OCI-LY7 (cell line): Measurements from ENCODE around the gene CD8B. TPM values are rescaled to one million over a fixed set of nuclear protein-coding genes. Genes with fewer than 3 reads are reported as not detected.

Experiments
- BruUV-seq: library from RNA; stranded (reverse); fragments of 400-500 nt; replicated peaks from 2 replicates; lab custom pipeline; 2021; lab: Mats Ljungman, UMichigan
- CTCF ChIA-PET: fragments of 300-600 bp; sonication (Branson Sonifier 250); formaldehyde crosslinking; loops from one replicate; lab custom pipeline; 2022; ENCODE audit warnings: antibody characterized with exemption; ENCODE audit not compliant: unreplicated experiment; lab: Charles Lee
- POLR2A ChIA-PET: fragments of 300-600 bp; sonication (Branson Sonifier 250); formaldehyde crosslinking; loops from one replicate; lab custom pipeline; 2022; ENCODE audit warnings: antibody characterized with exemption; lab: Charles Lee
- DNase-seq: peaks from one replicate; pipeline ENCODE4 v3.0.0-alpha.2; 2015; ENCODE audit warnings: low spot score
- H2AFZ ChIP-seq: fragments of 200-600 bp; sonication (generic), shearing (Covaris generic); 2 replicates; pipeline ENCODE4 v1.6.1; 2014; ENCODE audit warnings: mild to moderate bottlenecking, antibody characterized with exemption, low read length, moderate library complexity
- H3K27ac ChIP-seq: fragments of 200-600 bp; sonication (generic); 2 replicates; pipeline ENCODE4 v1.5.1; 2014; ENCODE audit warnings: mixed run types, low read depth, mild to moderate bottlenecking, moderate library complexity, low read length, inconsistent platforms; ENCODE audit not compliant: poor library complexity, severe bottlenecking
- H3K36me3 ChIP-seq: fragments of 200-600 bp; sonication (generic); 2 replicates; pipeline ENCODE4 v1.6.1; 2014; ENCODE audit warnings: mild to moderate bottlenecking, antibody characterized with exemption, low read length, moderate library complexity, mixed read lengths; ENCODE audit not compliant: insufficient read depth
- H3K4me1 ChIP-seq: fragments of 200-600 bp; sonication (generic); 2 replicates; pipeline ENCODE4 v1.5.1; 2014; ENCODE audit warnings: mild to moderate bottlenecking, low read length; ENCODE audit not compliant: insufficient read depth, poor library complexity, severe bottlenecking
- H3K4me2 ChIP-seq: fragments of 200-600 bp; sonication (generic); 2 replicates; pipeline ENCODE4 v1.6.1; 2014; ENCODE audit warnings: mild to moderate bottlenecking, low read length
- H3K4me3 ChIP-seq: fragments of 200-600 bp; sonication (generic); 2 replicates; pipeline ENCODE4 v1.5.1; 2014; ENCODE audit warnings: mild to moderate bottlenecking, low read depth, low read length; ENCODE audit not compliant: poor library complexity, severe bottlenecking
- H3K79me2 ChIP-seq: fragments of 200-600 bp; sonication (generic); 2 replicates; pipeline ENCODE4 v1.6.1; 2016; ENCODE audit warnings: low read depth, mild to moderate bottlenecking, low read length, moderate library complexity, mixed read lengths; ENCODE audit not compliant: insufficient read depth
- H3K9me2 ChIP-seq: fragments of 200-600 bp; sonication (generic); 2 replicates; pipeline ENCODE4 v1.6.1; 2016; ENCODE audit warnings: mild to moderate bottlenecking, low read length, mixed read lengths; ENCODE audit not compliant: insufficient read depth
- H3K9me3 ChIP-seq: fragments of 200-600 bp; sonication (generic); 2 replicates; pipeline ENCODE4 v1.6.1; 2014; ENCODE audit warnings: mild to moderate bottlenecking, mixed run types, low read length, mixed read lengths
- H4K20me1 ChIP-seq: fragments of 200-600 bp; sonication (generic); 2 replicates; pipeline ENCODE4 v1.6.1; 2014; ENCODE audit warnings: mild to moderate bottlenecking, antibody characterized with exemption, low read length, moderate library complexity, mixed read lengths; ENCODE audit not compliant: insufficient read depth
- CTCF ChIP-seq: fragments of 200-600 bp; sonication (generic); conservative IDR thresholded peaks from 2 replicates; pipeline ENCODE4 v1.5.1; 2014; ENCODE audit warnings: mild to moderate bottlenecking, antibody characterized with exemption, low read length, moderate library complexity, mixed read lengths
- EZH2phosphoT487 ChIP-seq: fragments of 200-600 bp; sonication (generic); IDR thresholded peaks from 2 replicates; pipeline ENCODE4 v1.6.1; 2018; ENCODE audit warnings: low read depth, borderline replicate concordance, mild to moderate bottlenecking, mixed run types, antibody characterized with exemption, low read length, moderate library complexity, mixed read lengths
- intact Hi-C: fragments of 100-400 bp; cut with micrococcal nuclease; formaldehyde crosslinking; loops from one replicate; pipeline ENCODE4 v1.10.0; 2022; ENCODE audit not compliant: unreplicated experiment
- total RNA-seq, 2 experiments: library from RNA; depleted of rRNA in 1 of 2; stranded (reverse); fragments of >200 nt in 1 of 2; shearing (Covaris generic) in 1 of 2; gene quantifications; 2 replicates each; pipeline ENCODE4 v1.2.3, GENCODE V29; 2014 to 2022

The CD8B gene
- total RNA-seq, 2 experiments from 2014 or later = not detected

- POLR2A ChIA-PET = interaction anchor here (0.8 kb wide), 1 partner anchor 41 kb away, joined by 3 read pairs; no protein-coding TSS in a partner anchor
- intact Hi-C loops = no loop called here
- Histone ChIP-seq H2AFZ (peak overlapping the region; percentile 60; the same call in 1 of the 2 replicates), H3K36me3 (no peaks in the 10 kb centered on the region), H3K4me1 (peaks cover 3% of the 10 kb centered on the region), H3K9me2 (no peaks in the 10 kb centered on the region), H3K9me3 (no peaks in the 10 kb centered on the region), H4K20me1 (no peaks in the 10 kb centered on the region), H3K79me2 (no peaks in the 10 kb centered on the region), H3K27ac (no peak overlapping the region), H3K4me2 (peak overlapping the region; percentile 61), H3K4me3 (peak overlapping the region; percentile 41)
- CTCF ChIA-PET = no interaction called here
- BruUV-seq = no TSS peak
- TF ChIP-seq EZH2phosphoT487 (no peak), CTCF (no peak)
- no peak for DNase-seq
Measured at GRCh38 chr2:86807468-86808275, 54.0 kb downstream of the CD8B start.

GRCh38 chr2:86807133-86807467 is 54.6 kb downstream of the CD8B start:
- Histone ChIP-seq H2AFZ (peak overlapping the region; percentile 60; the same call in 1 of the 2 replicates), H3K36me3 (no peaks in the 10 kb centered on the region), H3K27ac (no peak overlapping the region), H3K4me1 (peaks cover 3% of the 10 kb centered on the region), H3K4me3 (no peak overlapping the region), H3K79me2 (no peaks in the 10 kb centered on the region), H3K9me3 (no peaks in the 10 kb centered on the region), H3K9me2 (no peaks in the 10 kb centered on the region), H3K4me2 (peak overlapping the region; percentile 61; the same call in 1 of the 2 replicates), H4K20me1 (no peaks in the 10 kb centered on the region)
- BruUV-seq = no TSS peak
- no peak for TF ChIP-seq CTCF
- TF ChIP-seq EZH2phosphoT487 = no peak
- POLR2A ChIA-PET = no interaction called here
- intact Hi-C loops = no loop called here
- no peak for DNase-seq
- CTCF ChIA-PET = no interaction called here
